Upper lobe of right lung (tissue), 1 donor: ENCODE results near the gene DDX52. TPM values are rescaled to one million over a fixed set of nuclear protein-coding genes. Genes with fewer than 3 reads are reported as not detected.
A peak's percentile ranks its signal among the peaks of the same experiment; 100 is the strongest.

Experiments
- ATAC-seq: fragments of 200-7000 bp; cut with Tn5 transposase; one replicate; pipeline ENCODE4 v1.9.1; 2020; ENCODE audit warnings: mild to moderate bottlenecking, moderate library complexity
- DNase-seq: peaks from one replicate; pipeline ENCODE4 v3.0.0-alpha.2; 2020
- H3K27ac ChIP-seq: fragments of 200-600 bp; one replicate; pipeline ENCODE4 v1.8.0; 2022
- H3K27me3 ChIP-seq: fragments of 200-600 bp; one replicate; pipeline ENCODE4 v1.8.0; 2022; ENCODE audit warnings: mild to moderate bottlenecking
- H3K36me3 ChIP-seq: fragments of 200-600 bp; one replicate; pipeline ENCODE4 v1.8.0; 2022
- H3K4me1 ChIP-seq: fragments of 200-600 bp; one replicate; pipeline ENCODE4 v1.8.0; 2022
- H3K4me3 ChIP-seq: fragments of 200-600 bp; one replicate; pipeline ENCODE4 v1.8.0; 2022; ENCODE audit warnings: mild to moderate bottlenecking
- H3K9me3 ChIP-seq: fragments of 200-600 bp; one replicate; pipeline ENCODE4 v1.8.0; 2022
- intact Hi-C: fragments of 100-400 bp; cut with DNase I; formaldehyde crosslinking; loops from one replicate; pipeline ENCODE4 v1.11.0; 2022
- total RNA-seq: library from RNA; stranded (reverse); fragmentation: NEBNext Ultra II Directional; extraction: Animal tissue kit (Norgen Biotek cat#: 25700); gene quantifications from one replicate; pipeline ENCODE4 v1.2.1, GENCODE V29; 2021
- TF ChIP-seq, protein P1 (sequence below): fragments of 200-600 bp; IDR thresholded peaks from one replicate; pipeline ENCODE4 v1.8.0; 2022; ENCODE audit warnings: antibody characterized with exemption
- donor health status: DM: no; HTN: yes; CAD: no; lungs with severe emphysema.

Gene DDX52
- total RNA-seq, 1 donor from 2014 or later, result 20.9 TPM

DNA sequence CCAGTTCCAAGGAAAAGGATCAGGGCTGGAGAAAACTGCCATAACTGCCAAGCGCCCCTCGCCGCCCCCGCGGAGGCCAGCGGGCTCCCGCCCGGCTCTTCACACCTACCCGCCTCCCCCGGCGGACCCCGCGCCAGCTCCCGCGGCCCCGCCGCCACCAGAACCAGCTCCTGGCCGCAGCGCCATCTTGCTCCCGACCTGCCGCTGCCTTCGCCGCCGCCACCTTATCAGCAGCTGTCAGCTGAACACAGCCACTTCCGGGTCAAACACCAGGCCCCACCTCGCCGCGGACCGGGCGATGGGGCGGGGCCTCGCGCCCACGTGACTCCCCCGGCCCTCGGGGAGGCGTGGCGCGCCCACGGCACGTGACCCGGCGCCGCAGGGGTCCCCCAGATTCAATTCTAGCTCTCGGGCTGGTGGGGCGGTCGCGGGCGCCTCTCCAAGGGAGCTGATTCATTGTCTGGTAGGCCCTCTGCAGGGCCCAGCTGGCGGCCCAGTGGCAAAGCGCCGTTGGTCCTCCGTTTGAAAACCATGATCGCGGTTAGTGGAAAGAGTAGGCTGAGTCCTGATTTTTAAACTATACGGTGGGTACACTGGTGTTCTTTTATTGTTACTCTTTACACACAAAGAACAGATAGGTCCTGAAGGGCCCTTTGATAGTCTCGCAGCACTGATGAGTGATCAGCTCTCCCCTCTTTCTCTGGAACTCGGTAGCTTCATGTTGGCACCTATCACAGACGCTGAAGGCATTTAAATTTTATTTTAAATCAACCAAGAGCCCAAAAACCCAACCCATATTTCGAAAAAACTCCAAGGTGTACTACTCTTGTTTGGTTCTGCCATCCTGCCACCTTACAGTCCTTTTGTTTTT, 33.8 kb downstream of the DDX52 start, which contains the start of gene SYNRG:
TSS of gene SYNRG (minus strand) at position 249 of the 871 bp plus-strand sequence. CDS start at position 186, 63 bp downstream.
- Histone ChIP-seq H3K4me3 (peak within 1 kb of the TSS; percentile 92), H3K27ac (peak within 1 kb of the TSS; percentile 92), H3K36me3 (peaks cover 22% of the 10 kb centered on the region), H3K27me3 (no peaks in the 10 kb centered on the region), H3K9me3 (no peaks in the 10 kb centered on the region), H3K4me1 (peaks cover 6% of the 10 kb centered on the region)
- peak; percentile 97 for DNase-seq
- TF ChIP-seq, protein P1, sequence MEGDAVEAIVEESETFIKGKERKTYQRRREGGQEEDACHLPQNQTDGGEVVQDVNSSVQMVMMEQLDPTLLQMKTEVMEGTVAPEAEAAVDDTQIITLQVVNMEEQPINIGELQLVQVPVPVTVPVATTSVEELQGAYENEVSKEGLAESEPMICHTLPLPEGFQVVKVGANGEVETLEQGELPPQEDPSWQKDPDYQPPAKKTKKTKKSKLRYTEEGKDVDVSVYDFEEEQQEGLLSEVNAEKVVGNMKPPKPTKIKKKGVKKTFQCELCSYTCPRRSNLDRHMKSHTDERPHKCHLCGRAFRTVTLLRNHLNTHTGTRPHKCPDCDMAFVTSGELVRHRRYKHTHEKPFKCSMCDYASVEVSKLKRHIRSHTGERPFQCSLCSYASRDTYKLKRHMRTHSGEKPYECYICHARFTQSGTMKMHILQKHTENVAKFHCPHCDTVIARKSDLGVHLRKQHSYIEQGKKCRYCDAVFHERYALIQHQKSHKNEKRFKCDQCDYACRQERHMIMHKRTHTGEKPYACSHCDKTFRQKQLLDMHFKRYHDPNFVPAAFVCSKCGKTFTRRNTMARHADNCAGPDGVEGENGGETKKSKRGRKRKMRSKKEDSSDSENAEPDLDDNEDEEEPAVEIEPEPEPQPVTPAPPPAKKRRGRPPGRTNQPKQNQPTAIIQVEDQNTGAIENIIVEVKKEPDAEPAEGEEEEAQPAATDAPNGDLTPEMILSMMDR, result peak; percentile 53
- intact Hi-C loops, result no loop called here
- ATAC-seq, result peak; percentile 100

DNA sequence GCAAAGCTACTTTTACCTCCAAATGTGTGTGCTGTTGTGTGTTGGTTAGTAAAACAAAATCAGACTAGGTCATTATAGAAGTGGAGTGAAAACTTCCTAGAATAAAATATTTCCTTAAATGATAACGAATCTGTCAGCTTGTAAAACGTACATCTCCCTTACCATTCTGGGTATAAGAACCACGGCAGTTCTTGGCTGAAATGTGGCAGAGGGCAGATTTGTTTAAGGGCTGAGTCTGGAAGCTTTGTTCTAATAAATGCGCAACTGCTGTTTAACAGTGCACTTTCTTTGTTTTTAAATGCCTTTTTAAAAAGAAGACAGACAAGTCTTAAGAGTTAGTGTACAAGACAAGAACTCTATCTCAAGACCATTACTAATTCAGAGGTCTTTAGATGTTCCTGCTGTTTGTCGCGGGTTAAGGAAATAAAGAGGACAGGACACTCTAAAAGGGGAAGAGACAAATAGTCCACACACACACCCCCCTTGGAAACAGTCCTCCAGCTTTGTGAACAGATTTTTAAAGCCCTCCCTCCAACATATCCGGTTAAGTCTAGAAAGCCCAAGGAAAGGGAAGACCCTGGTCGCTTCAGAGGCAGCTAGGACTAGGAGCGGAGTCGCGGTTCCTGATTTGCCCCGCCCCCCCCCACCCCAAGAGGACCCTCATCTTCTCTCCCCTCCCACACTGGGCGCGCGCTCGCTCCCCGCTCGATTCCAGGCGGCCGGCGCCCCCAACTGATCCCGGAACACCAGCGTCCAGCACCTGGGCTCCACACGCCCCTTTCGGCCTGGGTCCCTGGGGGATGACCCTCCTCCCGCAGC, 34.7 kb downstream of the DDX52 start:
- ATAC-seq, result peak; percentile 46
- Histone ChIP-seq H3K27me3 (no peaks in the 10 kb centered on the region), H3K27ac (peak overlapping the region; percentile 92), H3K9me3 (no peaks in the 10 kb centered on the region), H3K4me3 (peak overlapping the region; percentile 92), H3K4me1 (peaks cover 6% of the 10 kb centered on the region), H3K36me3 (peaks cover 14% of the 10 kb centered on the region)
- TF ChIP-seq, protein P1, result no peak
- DNase-seq, result no peak
- intact Hi-C loops, result no loop called here

DNA sequence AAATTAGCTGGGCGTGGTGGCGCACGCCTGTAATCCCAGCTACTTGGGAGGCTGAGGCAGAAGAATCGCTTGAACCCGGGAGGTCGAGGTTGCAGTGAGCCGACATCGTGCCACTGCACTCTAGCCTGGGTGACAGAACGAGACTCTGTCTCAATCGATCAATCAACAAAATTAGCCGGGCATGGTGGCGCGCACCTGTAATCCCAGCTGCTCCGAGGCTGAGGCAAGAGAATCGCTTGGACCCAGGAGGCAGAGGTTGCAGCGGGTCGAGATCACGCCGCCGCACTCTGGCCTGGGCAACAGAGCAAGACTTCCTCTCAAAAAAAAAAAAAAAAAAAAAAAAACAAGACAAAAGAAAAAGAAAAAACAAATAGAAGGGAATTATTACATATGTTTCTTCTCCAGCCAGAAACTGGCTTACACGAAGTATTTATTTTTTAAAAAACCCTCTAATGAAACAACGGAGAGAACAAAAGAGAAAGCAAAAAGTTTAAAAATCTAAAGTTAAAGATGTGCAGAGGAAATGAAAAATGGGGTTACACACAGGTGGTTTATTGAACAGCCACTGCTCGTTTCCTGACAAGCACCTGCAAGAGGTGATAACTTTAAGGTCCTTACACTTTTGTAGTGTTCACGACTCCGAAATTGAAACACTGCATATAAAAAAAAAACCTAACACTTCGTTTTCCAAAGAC, 35.5 kb downstream of the DDX52 start:
- TF ChIP-seq, protein P1, result no peak
- H3K9me3 ChIP-seq, result no peaks in the 10 kb centered on the region
- peak overlapping the region; percentile 92 for H3K4me3 ChIP-seq
- intact Hi-C loops, result no loop called here
- H3K27ac ChIP-seq, result peak overlapping the region; percentile 92
- H3K36me3 ChIP-seq, result peaks cover 6% of the 10 kb centered on the region
- no peaks in the 10 kb centered on the region for H3K27me3 ChIP-seq
- peaks cover 9% of the 10 kb centered on the region for H3K4me1 ChIP-seq
- no peak for DNase-seq
- ATAC-seq, result no peak

DNA sequence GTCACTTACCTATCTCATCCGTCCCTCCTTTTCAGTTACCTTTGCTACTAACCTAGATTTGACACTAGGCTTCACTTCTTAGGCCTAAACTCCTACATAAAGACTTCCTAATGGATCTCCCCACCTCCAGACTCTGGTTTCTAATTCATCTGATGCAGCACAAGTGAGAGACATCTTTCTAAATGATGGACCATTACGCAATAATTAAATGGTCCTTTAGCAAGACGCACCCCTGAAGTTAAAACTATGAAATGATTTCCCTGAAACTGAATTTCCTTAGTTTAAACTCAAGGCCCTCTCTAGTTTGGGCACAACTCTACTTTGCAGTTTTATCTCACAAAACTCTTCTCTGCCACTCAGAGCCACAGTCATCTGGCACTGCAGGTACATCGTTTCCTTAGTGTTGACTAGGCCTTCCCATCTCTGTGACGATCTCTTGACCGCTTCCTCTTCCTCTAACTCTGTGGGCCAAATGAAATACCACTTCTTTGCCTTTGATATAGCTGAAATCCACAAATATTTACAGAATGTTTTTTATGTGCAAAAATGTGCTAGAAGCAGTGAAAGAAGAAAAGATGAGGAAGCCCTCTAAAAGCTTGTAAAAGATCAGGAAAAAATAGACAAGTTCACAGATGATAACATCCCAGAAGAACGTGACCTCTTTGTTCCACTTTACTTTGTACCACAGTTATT, 37.3 kb downstream of the DDX52 start:
- Histone ChIP-seq H3K27ac (no peak overlapping the region), H3K4me3 (no peak overlapping the region), H3K36me3 (no peaks in the 10 kb centered on the region), H3K9me3 (no peaks in the 10 kb centered on the region), H3K4me1 (peaks cover 10% of the 10 kb centered on the region), H3K27me3 (no peaks in the 10 kb centered on the region)
- intact Hi-C loops, result no loop called here
- DNase-seq, result no peak
- TF ChIP-seq, protein P1, result no peak
- no peak for ATAC-seq

DNA sequence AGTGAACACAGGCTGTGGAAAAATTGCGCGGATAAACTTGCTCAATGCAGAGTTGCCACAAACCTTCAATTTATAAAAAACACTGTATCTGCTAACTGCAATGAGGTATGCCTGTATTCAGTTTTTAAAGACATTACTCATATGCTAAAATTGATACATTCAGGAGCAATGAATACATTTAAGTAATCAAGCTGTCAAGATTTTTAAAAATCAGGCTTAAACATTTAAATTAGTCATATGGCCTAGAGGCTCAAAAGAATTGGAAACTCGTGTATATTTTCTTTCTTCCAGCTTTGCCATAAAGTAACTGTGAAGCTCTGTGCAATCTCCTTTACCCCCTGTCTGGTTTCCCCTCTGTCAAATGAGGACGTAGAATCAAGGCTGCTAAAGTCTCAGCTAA, 38.2 kb downstream of the DDX52 start:
- H3K4me1 ChIP-seq, result peaks cover 10% of the 10 kb centered on the region
- TF ChIP-seq, protein P1, result no peak
- H3K9me3 ChIP-seq, result no peaks in the 10 kb centered on the region
- ATAC-seq (no peak), DNase-seq (no peak)
- H3K27me3 ChIP-seq, result no peaks in the 10 kb centered on the region
- H3K36me3 ChIP-seq, result peaks cover 5% of the 10 kb centered on the region
- intact Hi-C loops, result no loop called here
- H3K27ac ChIP-seq, result no peak overlapping the region
- H3K4me3 ChIP-seq, result no peak overlapping the region
